Left forelimb (tissue), 1 donor: ENCODE results near the gene RSBN1L.

ENCODE experiments used
- DNase-seq: peaks from one replicate; pipeline ENCODE4 v3.0.0-alpha.2; 2018; ENCODE audit warnings: low spot score

Gene RSBN1L

DNA sequence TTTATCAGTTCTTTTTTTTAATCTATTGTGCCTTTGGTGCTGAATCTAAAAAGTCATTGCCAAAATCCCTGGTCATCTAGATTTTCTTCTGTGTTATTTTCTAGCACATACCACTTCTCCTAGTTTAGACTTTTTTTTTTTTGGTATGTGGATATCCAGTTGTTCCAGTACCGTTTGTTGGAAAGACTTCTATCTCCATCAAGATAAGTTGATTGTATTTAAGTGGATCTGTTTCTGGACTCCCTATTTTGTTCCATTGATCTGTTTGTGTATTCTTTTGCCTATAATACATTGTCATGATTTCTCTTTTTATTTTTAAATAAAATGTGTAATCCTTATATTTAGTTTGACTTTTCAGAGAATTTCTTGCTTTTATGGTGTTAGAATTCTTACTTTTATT, 35.5 kb downstream of the RSBN1L start:
- no peak for DNase-seq

DNA sequence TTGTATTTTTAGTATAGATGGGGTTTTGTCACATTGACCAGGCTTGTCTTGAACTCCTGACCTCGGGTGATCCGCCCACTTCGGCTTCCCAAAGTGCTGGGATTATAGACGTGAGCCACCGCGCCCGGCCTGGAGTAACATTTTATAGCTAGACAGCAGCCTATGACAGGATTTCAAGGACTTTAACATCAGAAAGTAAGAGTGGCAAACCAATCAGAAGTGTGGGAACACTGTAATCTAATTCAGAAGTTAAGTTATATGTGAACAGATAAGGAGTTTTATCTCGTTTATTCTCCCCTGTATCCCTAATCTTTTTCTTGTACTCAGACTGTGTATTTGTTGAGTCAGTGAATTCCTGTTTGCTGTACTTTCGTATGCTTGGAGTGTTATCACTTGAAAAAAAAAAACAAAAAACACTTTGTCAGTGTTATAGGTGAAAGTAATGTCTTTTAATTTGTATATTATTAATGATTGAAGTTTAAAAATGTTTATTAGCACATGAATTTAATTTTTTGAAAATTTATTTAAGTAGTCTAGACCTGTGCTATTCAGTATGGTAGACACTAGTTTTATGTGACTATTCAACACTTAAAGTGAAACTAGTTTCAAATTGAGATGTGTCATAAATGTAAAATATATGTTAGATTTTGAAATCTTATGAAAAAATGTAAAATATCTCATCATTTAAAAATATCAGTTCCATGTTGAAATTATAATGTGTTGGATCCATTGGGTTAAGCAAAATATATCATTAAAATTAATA, 38.6 kb downstream of the RSBN1L start:
- DNase-seq = no peak

DNA sequence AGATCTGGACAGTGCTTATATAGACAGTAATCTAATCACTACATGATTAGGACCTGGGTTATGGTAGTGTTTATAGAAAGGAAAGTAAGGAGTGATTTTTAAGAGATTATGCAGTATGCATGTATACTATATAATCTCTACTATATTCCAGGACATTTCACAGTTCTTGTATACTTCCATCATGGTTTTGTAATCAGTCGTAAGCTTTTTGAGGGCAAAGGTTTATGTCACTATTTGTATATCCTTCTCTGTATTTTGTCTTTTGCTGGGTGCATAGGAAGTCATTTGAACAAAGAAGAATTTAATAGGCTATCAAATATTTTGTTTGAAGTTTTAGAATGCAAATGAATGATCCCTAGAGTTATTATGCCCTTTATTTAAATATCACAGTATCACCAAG, 39.2 kb downstream of the RSBN1L start:
- DNase-seq = no peak

DNA sequence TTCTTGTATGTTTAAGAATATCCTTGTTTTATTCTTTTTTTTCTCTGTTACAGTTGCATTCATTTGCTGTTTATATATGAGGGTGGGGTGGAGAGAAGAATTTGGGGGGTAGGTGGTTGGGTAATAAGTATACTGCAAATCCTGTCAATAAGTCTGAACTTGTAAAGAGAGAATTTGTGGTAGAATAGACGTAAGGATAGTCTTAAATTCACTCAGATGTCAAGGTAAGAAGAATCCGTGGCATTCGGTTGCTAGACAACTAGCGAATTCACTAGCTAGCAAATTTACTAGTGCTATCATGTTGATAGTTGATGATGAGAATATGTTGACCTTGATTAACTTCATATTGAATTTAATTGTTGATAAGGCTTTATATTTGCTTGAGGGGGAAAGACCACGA, 40.7 kb downstream of the RSBN1L start:
- DNase-seq = no peak

DNA sequence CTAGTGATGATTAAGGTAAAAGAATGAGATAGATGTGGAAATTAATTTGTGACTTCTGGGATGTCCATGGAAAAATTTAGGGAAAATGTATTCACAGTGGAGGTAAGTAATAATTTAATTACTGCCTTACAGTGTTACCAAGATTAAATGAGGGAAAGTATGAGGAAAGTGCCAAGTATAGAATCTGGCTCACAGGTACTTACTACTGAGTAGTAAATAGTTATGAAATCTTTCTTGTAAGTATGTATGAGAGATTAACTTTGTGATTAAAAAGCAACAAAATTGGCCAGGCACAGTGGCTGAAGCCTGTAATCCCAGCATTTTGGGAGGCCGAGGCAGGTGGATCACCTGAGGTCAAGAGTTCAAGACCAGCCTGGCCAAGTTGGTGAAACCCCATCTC, 42.1 kb downstream of the RSBN1L start:
- no peak for DNase-seq

DNA sequence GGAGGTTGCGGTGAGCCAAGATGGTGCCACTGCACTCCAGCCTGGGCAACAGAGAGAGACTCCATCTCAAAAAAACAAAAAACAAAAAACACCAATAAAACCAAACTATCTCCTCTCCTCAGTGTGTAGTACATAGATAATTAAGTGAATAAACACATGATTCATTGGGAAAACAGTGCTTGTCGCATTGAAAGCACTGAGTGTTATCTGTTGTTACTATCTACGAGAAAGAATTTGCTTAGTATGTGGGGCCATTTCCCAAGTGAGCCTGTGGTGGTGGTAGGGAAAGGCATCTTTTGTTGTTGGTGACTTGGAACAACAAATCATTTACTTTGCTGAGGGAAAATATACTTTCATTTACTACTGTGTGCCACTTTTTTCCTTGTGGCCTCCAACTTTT, 42.6 kb downstream of the RSBN1L start:
- no peak for DNase-seq

DNA sequence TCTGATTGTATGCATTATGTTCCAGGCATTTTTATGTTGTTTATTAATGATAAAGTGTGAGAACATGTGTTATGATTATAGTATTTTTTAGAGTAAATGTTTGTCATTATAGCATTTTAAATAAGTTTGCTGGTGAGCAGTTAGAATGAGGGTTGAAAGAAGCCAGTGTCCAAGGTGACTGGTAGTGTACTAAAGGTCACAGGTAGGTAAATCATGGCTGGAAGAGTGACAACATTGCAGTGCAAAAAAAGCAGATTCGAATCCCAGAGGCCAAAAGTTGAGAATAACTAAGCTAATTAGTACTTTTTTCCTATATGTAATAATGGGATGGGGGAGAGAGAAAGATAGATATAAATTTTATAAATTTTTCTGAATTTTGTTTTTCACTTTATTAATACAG, 44.0 kb downstream of the RSBN1L start:
- no peak for DNase-seq

DNA sequence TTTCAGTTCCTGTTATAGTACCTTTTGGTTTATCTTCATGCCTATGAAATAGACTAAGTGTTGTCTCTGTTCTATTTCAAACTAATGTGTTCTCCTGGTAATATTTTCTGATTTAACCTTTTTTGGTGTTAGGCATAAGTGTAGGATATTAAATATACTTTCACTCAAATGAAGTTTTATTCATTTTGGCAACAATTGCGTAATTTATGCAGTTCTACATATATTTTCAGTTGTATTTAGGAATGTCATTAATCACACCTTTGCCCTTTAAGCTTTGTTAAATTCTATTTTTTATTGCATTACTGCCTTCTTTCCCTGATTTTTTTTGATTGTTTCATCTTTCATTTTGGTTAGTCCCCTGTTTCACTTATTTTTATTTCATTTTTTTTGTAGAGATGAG, 47.3 kb downstream of the RSBN1L start:
- DNase-seq = no peak

DNA sequence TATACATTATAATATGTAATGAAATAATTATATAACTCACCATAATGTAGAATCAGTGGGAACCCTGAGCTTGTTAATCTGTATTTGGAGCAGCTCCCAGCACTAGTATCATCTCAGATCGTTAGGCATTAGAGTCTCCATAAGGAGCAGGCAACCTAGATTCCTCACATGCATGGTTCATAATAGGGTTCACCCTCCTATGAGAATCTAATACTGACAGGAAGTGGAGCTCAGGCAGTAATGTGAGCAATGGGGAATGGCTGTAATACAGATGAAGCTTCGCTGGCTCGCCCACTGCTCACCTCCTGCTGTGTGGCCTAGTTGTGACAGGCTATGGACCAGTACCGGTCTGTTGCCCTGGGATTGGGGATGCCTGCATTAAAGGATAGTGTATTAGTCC, 49.5 kb downstream of the RSBN1L start:
- DNase-seq = no peak

DNA sequence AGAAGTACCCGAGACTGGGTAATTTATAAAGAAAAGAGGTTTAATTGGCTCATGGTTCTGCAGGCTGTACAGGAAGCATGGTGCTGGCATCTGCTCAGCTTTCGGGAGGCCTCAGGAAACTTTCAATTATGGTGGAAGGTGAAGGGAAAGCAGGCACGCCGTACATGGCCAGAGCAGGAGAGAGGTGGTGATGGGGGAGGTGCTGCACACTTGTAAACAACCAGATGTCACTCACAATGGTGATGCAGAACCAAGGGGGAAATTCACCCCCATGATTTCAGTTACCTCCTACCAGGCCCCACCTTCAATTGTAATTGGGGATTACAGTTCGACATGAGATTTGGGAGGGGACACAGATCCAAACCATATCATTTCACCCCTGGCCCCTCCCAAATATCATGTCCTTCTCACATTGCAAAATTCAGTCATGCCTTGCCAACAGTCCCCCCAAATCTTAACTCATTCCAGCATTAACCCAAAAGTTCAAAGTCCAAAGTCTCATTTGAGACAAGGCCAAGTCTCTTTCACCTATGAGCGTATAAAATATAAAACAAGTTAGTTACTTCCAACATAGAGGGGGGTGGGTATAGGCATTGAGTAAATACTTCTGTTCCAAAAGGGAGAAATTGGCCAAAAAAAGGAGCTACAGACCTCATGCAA, 50.0 kb downstream of the RSBN1L start:
- DNase-seq = no peak

DNA sequence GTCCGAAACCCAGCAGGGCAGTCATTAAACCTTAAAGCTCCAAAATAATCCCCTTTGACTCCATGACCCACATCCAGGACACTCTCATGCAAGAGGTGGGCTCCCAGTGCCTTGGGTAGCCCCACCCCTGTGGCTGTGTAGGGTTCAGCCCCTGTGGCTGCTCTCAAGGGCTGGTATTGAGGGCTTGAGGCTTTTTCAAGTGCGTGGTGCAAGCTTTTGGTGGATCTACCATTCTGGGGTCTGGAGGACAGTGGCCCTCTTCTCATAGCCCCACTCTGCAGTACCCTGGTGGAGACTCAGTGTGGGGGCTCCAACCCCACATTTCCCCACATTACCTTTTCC, 50.5 kb downstream of the RSBN1L start:
- DNase-seq = no peak

DNA sequence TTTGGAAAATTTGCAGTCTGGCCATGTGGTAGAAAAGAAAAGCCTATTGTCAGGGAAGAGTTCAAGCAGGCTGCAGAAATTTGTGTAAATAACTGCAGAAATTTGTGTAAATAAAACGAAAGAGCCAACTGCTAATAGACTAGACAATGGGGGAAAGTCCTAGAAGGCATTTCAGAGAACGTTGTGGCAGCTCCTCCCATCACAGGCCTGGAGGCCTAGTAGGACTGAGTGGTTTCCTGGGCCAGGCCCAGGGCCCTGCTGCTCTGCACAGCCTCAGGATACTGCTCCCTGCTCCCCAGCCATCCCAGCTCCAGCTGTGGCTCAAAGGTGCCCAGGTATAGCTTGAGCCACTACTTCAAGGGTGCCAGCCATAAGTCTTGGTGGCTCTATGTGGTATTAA, 50.9 kb downstream of the RSBN1L start:
- no peak for DNase-seq

DNA sequence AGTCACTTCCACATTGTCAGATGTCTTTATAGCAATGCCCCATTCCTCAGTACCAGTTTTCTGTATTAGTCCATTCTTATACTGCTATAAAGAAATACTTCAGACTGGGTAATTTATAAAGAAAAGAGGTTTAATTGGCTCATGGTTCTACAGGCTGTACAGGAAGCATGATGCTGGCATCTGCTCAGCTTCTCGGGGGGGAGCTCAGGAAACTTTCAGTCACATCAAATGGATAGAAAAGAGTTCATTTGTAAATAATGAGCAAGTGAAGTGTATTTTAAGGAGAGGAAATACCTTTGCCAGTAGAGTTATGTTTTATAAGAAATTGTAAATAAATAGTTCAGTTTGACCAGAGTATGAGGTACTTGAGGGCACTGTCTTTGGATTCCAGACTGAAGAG, 51.5 kb downstream of the RSBN1L start:
- DNase-seq = no peak

DNA sequence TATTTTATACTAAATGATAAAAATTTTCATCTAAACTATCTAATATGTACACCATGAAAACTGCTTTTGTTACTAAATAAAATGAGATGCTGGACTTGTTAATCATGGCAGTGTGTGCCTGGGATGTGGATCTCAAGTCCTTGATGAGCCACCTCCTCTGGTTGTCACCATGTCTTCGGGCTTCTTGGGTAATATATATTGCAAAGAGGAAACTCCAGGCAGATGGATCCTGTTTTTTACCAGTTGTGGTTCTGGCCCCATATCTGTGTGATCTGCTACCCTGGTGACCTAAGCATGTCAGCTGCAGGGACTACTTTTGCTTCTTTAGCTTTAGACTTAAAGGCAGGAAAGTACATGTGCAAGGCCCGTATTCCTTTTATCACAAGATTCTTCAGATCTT, 55.8 kb downstream of the RSBN1L start:
- no peak for DNase-seq

DNA sequence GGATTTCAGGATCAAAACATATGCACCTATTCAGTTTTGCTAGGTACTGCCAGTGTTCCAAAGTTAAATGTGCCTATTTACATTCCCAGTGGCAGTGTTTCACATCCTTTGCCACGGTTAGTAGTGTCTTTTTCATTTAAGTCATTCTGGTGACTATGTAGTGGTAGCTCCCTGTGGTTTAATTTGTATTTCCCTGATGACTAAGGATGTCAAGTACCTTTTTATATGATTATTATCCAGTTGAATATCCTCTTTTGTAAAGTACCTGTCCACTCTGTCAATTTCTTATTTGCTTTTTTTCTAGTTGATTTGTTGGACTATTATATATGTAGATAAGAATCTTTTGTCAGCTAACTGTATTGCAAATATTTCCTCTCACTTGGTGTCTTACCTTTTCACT, 56.9 kb downstream of the RSBN1L start:
- DNase-seq = no peak

DNA sequence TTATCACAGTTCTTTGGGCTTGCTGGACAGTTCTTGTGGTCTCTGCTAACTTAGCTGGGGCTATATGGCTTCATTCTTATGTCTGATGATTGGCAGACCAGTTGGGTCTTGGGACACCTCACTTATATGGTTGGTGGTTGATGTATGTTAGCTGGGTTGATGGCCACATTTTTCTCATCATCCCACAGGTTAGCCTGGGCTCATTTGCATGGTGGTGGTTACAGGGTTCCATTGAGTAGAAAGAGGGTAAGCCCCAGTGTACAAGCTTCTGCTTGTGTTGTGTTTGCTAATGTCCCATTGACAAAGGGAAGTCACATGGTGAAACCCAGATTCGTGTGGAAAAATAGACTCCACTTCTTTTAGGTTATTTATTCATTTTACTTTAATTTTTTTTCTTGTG, 61.3 kb downstream of the RSBN1L start:
- no peak for DNase-seq

DNA sequence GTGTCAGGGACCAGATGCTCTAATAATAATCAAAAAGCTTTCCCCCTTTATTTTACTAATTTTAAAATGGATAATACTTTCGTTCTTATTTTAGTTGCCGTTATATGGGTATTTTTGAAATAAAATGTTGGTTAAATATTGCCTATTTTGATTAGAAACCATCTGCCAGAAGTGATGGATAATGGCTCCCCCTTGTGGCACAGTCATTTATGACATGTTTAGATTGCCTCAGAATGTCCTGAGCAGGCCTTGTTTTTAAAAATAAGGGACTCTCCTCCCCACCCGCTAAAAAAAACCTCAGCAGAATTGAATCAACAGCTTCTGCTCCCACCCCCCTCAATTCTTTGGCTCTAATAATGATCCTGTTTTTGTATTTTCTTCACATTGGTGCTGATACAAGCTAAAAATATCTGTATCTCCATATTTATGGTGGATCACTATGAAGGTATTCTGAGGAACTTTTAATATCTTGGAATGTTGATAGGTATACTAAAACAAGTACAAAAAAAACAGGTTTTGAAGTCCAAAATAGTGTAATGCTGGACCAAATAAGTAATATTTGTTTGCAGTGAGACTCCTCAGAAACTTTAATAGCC, 63.1 kb downstream of the RSBN1L start:
- DNase-seq = no peak

DNA sequence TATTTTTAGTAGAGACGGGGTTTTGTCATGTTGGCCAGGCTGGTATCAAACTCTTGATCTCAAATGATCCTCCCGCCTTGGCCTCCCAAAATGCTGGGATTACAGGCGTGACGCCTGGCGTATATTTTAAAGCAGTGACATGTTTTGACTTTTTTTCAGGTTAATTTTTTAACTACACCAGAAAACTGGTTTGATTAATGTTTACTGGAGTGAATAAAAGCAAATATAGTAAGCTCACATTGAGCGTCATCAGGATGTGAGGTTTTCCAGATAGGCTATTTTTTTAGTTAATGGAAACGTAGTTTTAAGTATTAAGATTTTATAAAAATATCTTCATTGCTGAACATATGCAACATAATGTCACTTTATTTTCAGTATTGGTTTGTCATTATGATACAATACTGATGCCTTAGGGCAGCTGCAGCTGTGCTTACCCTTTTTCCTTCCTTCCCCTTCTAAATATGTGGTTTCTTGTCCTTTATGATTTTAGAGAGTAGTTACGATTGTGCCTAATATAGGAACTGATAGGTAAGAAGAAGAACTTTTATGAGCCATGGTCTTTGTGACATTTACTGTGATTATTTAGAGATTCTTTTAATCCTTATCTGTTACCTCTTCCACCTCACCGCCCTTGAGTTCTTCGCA, 64.7 kb downstream of the RSBN1L start:
- DNase-seq = no peak

DNA sequence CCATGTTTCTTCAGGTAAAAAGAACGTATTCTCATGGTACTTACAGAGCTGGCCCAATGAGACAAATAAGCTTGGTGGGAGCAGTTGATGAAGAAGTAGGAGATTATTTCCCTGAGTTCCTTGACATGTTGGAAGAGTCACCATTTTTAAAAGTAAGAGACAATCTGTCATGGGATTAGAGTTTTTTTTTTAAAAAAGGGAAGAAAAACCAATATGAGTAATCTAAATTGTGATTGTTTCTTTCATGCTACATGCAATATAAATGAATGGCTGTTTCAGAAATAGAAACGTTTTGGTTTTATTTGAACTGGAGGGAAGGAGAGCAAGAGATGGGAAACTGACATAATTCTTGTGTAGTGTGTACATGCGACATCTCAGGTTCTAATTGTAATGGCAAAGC, 69.2 kb downstream of the RSBN1L start:
- DNase-seq = no peak

DNA sequence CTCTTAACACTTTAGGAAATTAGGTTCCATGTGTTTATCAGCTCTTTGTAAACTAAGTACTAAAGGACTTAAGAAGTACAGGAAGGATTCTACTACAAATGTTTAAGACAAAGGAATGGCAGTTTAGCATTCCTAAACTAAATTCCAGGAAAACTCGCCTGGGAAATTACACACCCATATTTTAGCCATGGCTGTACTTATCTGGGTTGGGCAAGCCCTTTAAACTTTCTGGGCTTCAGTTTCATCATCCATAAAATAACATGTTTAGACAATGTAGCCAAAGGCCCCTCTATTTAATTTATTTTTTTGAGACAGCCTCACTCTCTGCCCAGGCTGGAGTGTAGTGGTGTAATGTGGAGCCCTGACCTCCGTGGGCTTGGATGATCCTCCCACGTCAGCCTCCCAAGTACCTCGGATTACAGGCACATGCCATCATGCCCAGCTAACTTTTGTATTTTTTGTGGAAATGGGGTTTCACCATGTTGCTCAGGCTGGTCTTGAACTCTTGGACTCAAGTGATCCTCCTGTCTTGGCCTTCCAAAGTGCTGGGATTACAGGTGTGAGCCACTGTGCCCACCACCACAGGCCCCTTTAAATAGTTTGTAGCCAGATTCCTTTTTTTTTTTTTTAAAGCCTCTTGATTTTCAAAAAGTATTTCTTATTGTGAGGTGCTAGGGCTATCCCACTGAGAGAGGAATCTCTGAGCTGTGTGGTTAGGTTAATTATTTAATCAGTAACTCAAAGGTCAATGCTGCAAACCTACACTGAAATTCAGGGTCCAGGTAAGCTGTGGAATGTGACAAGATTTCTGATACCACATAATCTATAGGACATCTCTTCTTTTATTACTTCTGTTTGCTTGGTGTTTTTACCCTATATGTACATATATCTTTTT, 69.9 kb downstream of the RSBN1L start:
- no peak for DNase-seq

DNA sequence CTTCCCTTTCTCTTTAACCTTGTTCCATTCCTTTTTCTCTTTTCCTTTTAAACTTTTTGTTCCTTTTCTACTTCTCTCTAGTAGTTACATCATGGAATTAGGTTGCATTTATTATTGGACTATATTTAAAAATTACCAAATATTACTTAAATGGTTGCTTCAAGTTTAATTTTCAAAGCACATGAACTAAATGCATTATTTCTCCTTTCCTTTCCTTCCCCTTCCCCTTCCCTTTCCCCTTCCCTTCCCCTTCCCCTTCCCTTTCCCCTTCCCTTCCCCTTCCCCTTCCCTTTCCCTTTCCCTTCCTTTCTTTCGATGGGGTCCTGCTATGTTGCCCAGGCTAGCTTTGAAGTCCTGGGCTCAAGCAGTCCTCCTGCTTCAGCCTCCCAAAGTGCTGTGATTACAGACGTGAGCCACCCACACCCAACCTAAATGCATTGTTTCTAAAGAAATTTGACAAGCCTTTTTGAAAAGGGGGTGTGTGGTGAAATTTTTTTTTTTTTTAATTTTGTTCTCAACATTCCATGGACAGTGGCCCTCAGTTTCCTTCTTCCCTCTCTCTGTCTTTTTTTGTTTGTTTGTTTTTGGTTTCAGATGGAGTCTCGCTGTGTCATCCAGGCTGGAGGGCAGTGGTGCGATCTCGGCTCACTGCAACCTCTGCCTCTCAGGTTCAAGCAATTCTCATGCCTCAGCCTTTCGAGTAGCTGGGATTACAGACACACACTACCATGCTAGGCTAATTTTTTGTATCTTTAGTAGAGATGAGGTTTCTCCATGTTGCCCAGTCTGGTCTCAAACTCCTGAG, 70.7 kb downstream of the RSBN1L start:
- DNase-seq = no peak
